ENCODE measurements around the gene ADARB2. TPM values are rescaled to one million over a fixed set of nuclear protein-coding genes. Genes with fewer than 3 reads are reported as not detected.

ADARB2 gene
- total and polyA plus RNA-seq, 4 experiments from 2014 or later = 13.5 to 14.1 TPM; not detected in 2

DNA sequence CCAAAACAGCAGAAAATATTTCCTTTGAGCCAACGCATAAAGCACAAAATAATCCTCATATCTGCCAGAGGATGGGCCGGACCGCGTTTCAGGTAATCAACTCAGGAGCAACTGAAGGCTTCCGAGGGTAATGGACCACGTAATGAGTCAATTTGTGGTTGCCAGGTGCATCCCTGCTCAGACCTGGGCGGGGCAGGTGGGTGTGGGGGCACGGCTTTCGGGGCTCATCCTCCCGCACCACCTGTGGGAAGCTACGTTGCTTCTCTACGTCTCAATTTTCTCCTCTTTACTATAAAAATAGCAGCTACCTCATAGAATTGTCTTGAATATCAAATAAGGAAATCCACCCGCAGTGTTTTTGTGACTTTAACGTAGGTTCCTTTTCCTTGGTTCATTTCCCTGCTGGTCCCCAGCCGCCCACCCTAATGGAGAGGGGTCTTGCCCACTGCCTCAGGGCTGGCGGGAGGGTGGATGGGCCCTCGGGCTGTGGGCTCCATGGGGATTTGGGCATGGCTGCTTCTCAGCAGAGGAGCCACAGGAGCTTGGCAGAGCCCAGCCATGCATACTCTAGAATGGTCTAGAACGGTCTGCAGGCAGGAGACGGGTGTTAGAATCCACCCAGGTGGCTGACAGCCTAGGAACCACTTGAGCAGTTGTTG, 324.7 kb downstream of the ADARB2 start:
- no peak overlapping the region for H3K27ac Mint-ChIP-seq
- Histone ChIP-seq H3K4me3 (ENCODE audit: low read length in 2 of 2) (no peak overlapping the region), H3K27ac (ENCODE audit: low read depth, low read length) (no peak overlapping the region), H3K36me3 (ENCODE audit: insufficient read depth, low read length) (no peaks in the 10 kb centered on the region), H3K27me3 (ENCODE audit: insufficient read depth, low read length) (no peaks in the 10 kb centered on the region), H3K4me1 (ENCODE audit: insufficient read depth, low read length) (no peaks in the 10 kb centered on the region), H3K9me3 (ENCODE audit: control insufficient read depth in 1 of 2, low read length in 2 of 2) (no peaks in the 10 kb centered on the region)
- ChIA-PET CTCF (ENCODE audit: partially characterized antibody) (no interaction called here), POLR2A (ENCODE audit: partially characterized antibody) (no interaction called here)
- peaks cover 12 to 41% of the 10 kb centered on the region in 2 donors for H3K27me3 Mint-ChIP-seq
- H3K9me3 Mint-ChIP-seq = peaks cover 0 to 7% (median 0%) of the 10 kb centered on the region in 8 donors
- intact Hi-C loops (cut with micrococcal nuclease) = no loop called here
- no peak overlapping the region for H3K4me3 Mint-ChIP-seq
- DNase-seq = no peak
- peaks cover 0 to 3% (median 0%) of the 10 kb centered on the region in 4 donors for H3K4me1 Mint-ChIP-seq
- H3K36me3 Mint-ChIP-seq = no peaks in the 10 kb centered on the region

- Histone ChIP-seq H3K27ac (ENCODE audit: low read depth, low read length) (no peak overlapping the region), H3K36me3 (ENCODE audit: insufficient read depth, low read length) (no peaks in the 10 kb centered on the region), H3K4me1 (ENCODE audit: insufficient read depth, low read length) (no peaks in the 10 kb centered on the region), H3K27me3 (ENCODE audit: insufficient read depth, low read length) (no peaks in the 10 kb centered on the region), H3K9me3 (ENCODE audit: control insufficient read depth in 1 of 2, low read length in 2 of 2) (no peaks in the 10 kb centered on the region), H3K4me3 (ENCODE audit: low read length in 2 of 2) (no peak overlapping the region)
- H3K27ac Mint-ChIP-seq = no peak overlapping the region
- peaks cover 0 to 5% (median 0%) of the 10 kb centered on the region in 8 donors for H3K9me3 Mint-ChIP-seq
- H3K27me3 Mint-ChIP-seq = peaks cover 9 to 37% of the 10 kb centered on the region in 2 donors
- CTCF ChIA-PET (ENCODE audit: partially characterized antibody) = no interaction called here
- H3K4me1 Mint-ChIP-seq = peaks cover 0 to 1% (median 0%) of the 10 kb centered on the region in 4 donors
- DNase-seq = no peak
- no peak overlapping the region for H3K4me3 Mint-ChIP-seq
- POLR2A ChIA-PET (ENCODE audit: partially characterized antibody) = no interaction called here
- intact Hi-C loops (cut with micrococcal nuclease) = no loop called here
- H3K36me3 Mint-ChIP-seq = no peaks in the 10 kb centered on the region
These were observed 325.4 kb downstream of the ADARB2 start for GRCh38 chr10:1411956-1412355.

DNA sequence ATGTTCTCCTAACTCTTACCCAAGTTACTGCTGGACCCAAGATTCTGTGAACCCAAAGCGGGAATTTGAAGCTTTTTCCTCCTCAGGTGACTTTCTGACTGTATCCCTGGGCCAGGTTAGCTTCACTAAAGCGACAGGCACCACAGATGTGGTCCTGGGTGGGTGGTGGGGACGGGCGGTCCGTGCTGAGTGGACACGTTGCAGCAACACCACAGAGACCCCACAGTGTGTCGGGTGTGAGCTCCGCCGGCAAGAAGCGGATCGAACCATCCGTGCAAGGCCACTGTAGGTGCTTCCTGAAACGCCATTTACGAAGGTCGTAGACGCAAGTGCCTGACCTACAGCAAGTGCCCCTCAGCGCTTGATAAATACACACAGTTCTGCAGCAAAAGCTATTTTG, 325.9 kb downstream of the ADARB2 start:
- Mint-ChIP-seq H3K27ac (no peak overlapping the region), H3K36me3 (no peaks in the 10 kb centered on the region), H3K27me3 (peaks cover 7 to 35% of the 10 kb centered on the region in 2 donors), H3K4me3 (peak overlapping the region in 1 of 8 donors; percentile 38), H3K9me3 (peaks cover 0 to 3% (median 0%) of the 10 kb centered on the region in 8 donors), H3K4me1 (no peaks in the 10 kb centered on the region)
- CTCF ChIA-PET (ENCODE audit: partially characterized antibody) = no interaction called here
- intact Hi-C loops (cut with micrococcal nuclease) = no loop called here
- Histone ChIP-seq H3K27me3 (ENCODE audit: insufficient read depth, low read length) (no peaks in the 10 kb centered on the region), H3K9me3 (ENCODE audit: control insufficient read depth in 1 of 2, low read length in 2 of 2) (no peaks in the 10 kb centered on the region), H3K36me3 (ENCODE audit: insufficient read depth, low read length) (no peaks in the 10 kb centered on the region), H3K4me3 (ENCODE audit: low read length in 2 of 2) (no peak overlapping the region), H3K27ac (ENCODE audit: low read depth, low read length) (no peak overlapping the region), H3K4me1 (ENCODE audit: insufficient read depth, low read length) (no peaks in the 10 kb centered on the region)
- POLR2A ChIA-PET (ENCODE audit: partially characterized antibody) = no interaction called here
- no peak for DNase-seq

DNA sequence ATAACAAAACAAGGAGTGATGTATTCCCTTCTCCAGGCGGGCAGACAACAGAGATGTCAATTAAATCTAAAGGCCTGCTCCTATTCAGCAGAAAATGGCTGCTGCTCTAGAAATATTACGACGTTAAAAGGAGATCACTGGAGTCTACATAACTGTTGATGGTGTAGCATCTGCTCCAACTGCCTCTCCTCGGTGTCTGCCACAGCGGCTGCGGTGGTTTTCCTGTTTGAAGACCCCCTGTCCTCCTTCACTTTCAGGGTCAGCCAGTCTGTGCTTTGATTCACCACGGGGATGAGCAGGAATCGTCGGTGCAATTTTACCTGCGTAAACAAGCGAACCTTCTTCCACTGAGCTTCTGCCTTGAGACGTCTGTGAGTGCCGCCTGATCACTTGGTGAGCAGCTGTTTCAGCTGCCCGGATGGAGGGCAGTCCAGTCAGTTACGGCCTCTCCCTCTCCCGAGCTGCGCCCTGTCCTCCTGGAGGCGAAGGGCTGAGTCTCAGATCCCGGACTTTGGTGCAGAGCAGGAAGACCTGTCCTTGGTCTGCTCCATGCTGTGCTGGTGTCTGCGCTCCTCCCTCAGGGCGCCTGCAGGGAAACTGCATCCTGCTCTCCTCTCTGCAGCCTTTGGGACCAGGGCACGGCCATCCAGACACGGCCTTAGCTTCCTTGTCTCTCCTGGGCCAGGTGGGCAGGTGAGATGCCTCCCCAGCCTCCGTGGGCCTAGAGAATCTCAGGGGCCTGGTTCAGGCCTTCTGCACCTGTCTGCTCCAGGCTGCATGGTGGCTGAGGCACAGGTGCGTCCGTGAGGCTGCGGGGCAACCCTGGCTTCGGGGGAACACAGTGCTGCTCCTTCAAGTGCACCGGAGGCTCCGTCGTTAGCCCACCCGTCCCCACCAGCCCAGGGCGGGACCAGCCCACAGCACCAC, 326.6 kb downstream of the ADARB2 start:
- no peaks in the 10 kb centered on the region for H3K4me1 Mint-ChIP-seq
- no peak overlapping the region for H3K27ac ChIP-seq (ENCODE audit: low read depth, low read length)
- H3K9me3 Mint-ChIP-seq = peaks cover 0 to 3% (median 0%) of the 10 kb centered on the region in 8 donors
- H3K36me3 ChIP-seq (ENCODE audit: insufficient read depth, low read length) = no peaks in the 10 kb centered on the region
- no peaks in the 10 kb centered on the region for H3K27me3 ChIP-seq (ENCODE audit: insufficient read depth, low read length)
- CTCF ChIA-PET (ENCODE audit: partially characterized antibody) = no interaction called here
- intact Hi-C loops (cut with micrococcal nuclease) = no loop called here
- H3K27ac Mint-ChIP-seq = no peak overlapping the region
- no peaks in the 10 kb centered on the region for H3K9me3 ChIP-seq (ENCODE audit: control insufficient read depth in 1 of 2, low read length in 2 of 2)
- peaks cover 7 to 33% of the 10 kb centered on the region in 2 donors for H3K27me3 Mint-ChIP-seq
- no peaks in the 10 kb centered on the region for H3K4me1 ChIP-seq (ENCODE audit: insufficient read depth, low read length)
- H3K4me3 Mint-ChIP-seq = peak overlapping the region in 1 of 8 donors; percentile 39
- H3K4me3 ChIP-seq (ENCODE audit: low read length in 2 of 2) = no peak overlapping the region
- no peak for DNase-seq
- no peaks in the 10 kb centered on the region for H3K36me3 Mint-ChIP-seq
- POLR2A ChIA-PET (ENCODE audit: partially characterized antibody) = no interaction called here

DNA sequence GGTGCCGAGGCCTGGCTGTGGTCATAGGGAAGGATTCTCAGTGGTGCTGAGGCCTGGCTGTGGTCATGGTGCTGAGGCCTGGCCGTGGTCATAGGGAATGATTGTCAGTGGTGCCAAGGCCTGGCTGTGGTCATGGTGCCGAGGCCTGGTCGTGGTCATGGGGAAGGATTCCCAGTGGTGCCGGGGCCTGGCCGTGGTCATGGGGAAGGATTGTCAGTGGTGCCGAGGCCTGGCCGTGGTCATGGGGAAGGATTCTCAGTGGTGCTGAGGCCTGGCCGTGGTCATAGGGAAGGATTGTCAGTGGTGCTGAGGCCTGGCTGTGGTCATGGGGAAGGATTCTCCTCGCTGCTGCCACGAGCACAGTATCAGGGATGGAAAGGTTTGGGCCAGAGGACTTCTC, 327.3 kb downstream of the ADARB2 start:
- intact Hi-C loops (cut with micrococcal nuclease) = no loop called here
- Histone ChIP-seq H3K36me3 (ENCODE audit: insufficient read depth, low read length) (no peaks in the 10 kb centered on the region), H3K27me3 (ENCODE audit: insufficient read depth, low read length) (no peaks in the 10 kb centered on the region), H3K4me3 (ENCODE audit: low read length in 2 of 2) (no peak overlapping the region), H3K27ac (ENCODE audit: low read depth, low read length) (no peak overlapping the region), H3K9me3 (ENCODE audit: control insufficient read depth in 1 of 2, low read length in 2 of 2) (no peaks in the 10 kb centered on the region), H3K4me1 (ENCODE audit: insufficient read depth, low read length) (no peaks in the 10 kb centered on the region)
- CTCF ChIA-PET (ENCODE audit: partially characterized antibody) = no interaction called here
- Mint-ChIP-seq H3K27ac (no peak overlapping the region), H3K36me3 (no peaks in the 10 kb centered on the region), H3K9me3 (peaks cover 0 to 3% (median 0%) of the 10 kb centered on the region in 8 donors), H3K4me3 (peak overlapping the region in 1 of 8 donors; percentile 64), H3K27me3 (peaks cover 7 to 29% of the 10 kb centered on the region in 2 donors), H3K4me1 (no peaks in the 10 kb centered on the region)
- POLR2A ChIA-PET (ENCODE audit: partially characterized antibody) = no interaction called here
- no peak for DNase-seq

GRCh38 chr10:1409392-1409791, 327.9 kb downstream of the ADARB2 start:
- no peaks in the 10 kb centered on the region for H3K4me1 ChIP-seq (ENCODE audit: insufficient read depth, low read length)
- peaks cover 4 to 23% of the 10 kb centered on the region in 2 donors for H3K27me3 Mint-ChIP-seq
- no peak overlapping the region for H3K27ac ChIP-seq (ENCODE audit: low read depth, low read length)
- H3K4me1 Mint-ChIP-seq = no peaks in the 10 kb centered on the region
- no peaks in the 10 kb centered on the region for H3K36me3 Mint-ChIP-seq
- no peak overlapping the region for H3K4me3 ChIP-seq (ENCODE audit: low read length in 2 of 2)
- H3K27me3 ChIP-seq (ENCODE audit: insufficient read depth, low read length) = no peaks in the 10 kb centered on the region
- intact Hi-C loops (cut with micrococcal nuclease) = no loop called here
- DNase-seq = no peak
- H3K4me3 Mint-ChIP-seq = no peak overlapping the region
- ChIA-PET CTCF (ENCODE audit: partially characterized antibody) (no interaction called here), POLR2A (ENCODE audit: partially characterized antibody) (no interaction called here)
- no peaks in the 10 kb centered on the region for H3K36me3 ChIP-seq (ENCODE audit: insufficient read depth, low read length)
- no peaks in the 10 kb centered on the region for H3K9me3 ChIP-seq (ENCODE audit: control insufficient read depth in 1 of 2, low read length in 2 of 2)
- no peaks in the 10 kb centered on the region for H3K9me3 Mint-ChIP-seq
- no peak overlapping the region for H3K27ac Mint-ChIP-seq

- Mint-ChIP-seq H3K4me1 (no peaks in the 10 kb centered on the region), H3K27me3 (peaks cover 2 to 22% of the 10 kb centered on the region in 2 donors), H3K36me3 (no peaks in the 10 kb centered on the region), H3K4me3 (no peak overlapping the region), H3K27ac (no peak overlapping the region), H3K9me3 (no peaks in the 10 kb centered on the region)
- CTCF ChIA-PET (ENCODE audit: partially characterized antibody) = no interaction called here
- Histone ChIP-seq H3K27me3 (ENCODE audit: insufficient read depth, low read length) (no peaks in the 10 kb centered on the region), H3K27ac (ENCODE audit: low read depth, low read length) (no peak overlapping the region), H3K4me1 (ENCODE audit: insufficient read depth, low read length) (no peaks in the 10 kb centered on the region), H3K4me3 (ENCODE audit: low read length in 2 of 2) (no peak overlapping the region), H3K36me3 (ENCODE audit: insufficient read depth, low read length) (no peaks in the 10 kb centered on the region), H3K9me3 (ENCODE audit: control insufficient read depth in 1 of 2, low read length in 2 of 2) (no peaks in the 10 kb centered on the region)
- DNase-seq = no peak
- intact Hi-C loops (cut with micrococcal nuclease) = no loop called here
- POLR2A ChIA-PET (ENCODE audit: partially characterized antibody) = no interaction called here
These were observed 328.5 kb downstream of the ADARB2 start for GRCh38 chr10:1408651-1409367.
